COLO829 (cell line): ENCODE measurements around the gene NCOA7.
A peak's percentile ranks its signal among the peaks of the same experiment; 100 is the strongest.

Experiments used
- DNase-seq: peaks from one replicate; pipeline ENCODE4 v3.0.0; 2012; ENCODE audit warnings: low spot score

The NCOA7 gene

GRCh38 chr6:125790358-125791150 lies at the start of gene NCOA7:
Gene NCOA7, plus strand, starts transcription at chr6:125790960. Its CDS starts 24,395 bp downstream, at chr6:125815355.
- DNase-seq: no peak

GRCh38 chr6:125741336-125741735 lies 49.4 kb upstream of the NCOA7 start:
- DNase-seq: no peak

- DNase-seq: no peak
Observed at GRCh38 chr6:125742024-125742423, 48.7 kb upstream of the NCOA7 start.

GRCh38 chr6:125742464-125743120 lies 48.2 kb upstream of the NCOA7 start:
- DNase-seq: no peak

GRCh38 chr6:125743604-125744003 lies 47.2 kb upstream of the NCOA7 start:
- DNase-seq: no peak

GRCh38 chr6:125745281-125746018 lies 45.3 kb upstream of the NCOA7 start:
- no peak for DNase-seq

GRCh38 chr6:125746019-125746414 lies 44.7 kb upstream of the NCOA7 start:
- no peak for DNase-seq

GRCh38 chr6:125746731-125747588 lies 43.8 kb upstream of the NCOA7 start:
- no peak for DNase-seq

- no peak for DNase-seq
Observed at GRCh38 chr6:125747589-125748405, 43.0 kb upstream of the NCOA7 start.

GRCh38 chr6:125748406-125749172 lies 42.2 kb upstream of the NCOA7 start:
- no peak for DNase-seq

GRCh38 chr6:125749173-125749864 lies 41.4 kb upstream of the NCOA7 start, which contains the start of gene HEY2:
Gene HEY2, plus strand, starts transcription at chr6:125749632. Its CDS starts 145 bp downstream, at chr6:125749777.
- peak; percentile 78 for DNase-seq

GRCh38 chr6:125749865-125750691 lies 40.7 kb upstream of the NCOA7 start:
- no peak for DNase-seq

GRCh38 chr6:125750692-125751333 lies 39.9 kb upstream of the NCOA7 start:
- DNase-seq: no peak

- no peak for DNase-seq
Observed at GRCh38 chr6:125751334-125751916, 39.3 kb upstream of the NCOA7 start.

GRCh38 chr6:125752773-125753172 lies 38.0 kb upstream of the NCOA7 start:
- DNase-seq: no peak

GRCh38 chr6:125753218-125753936 lies 37.4 kb upstream of the NCOA7 start:
- no peak for DNase-seq

GRCh38 chr6:125753937-125754259 lies 36.9 kb upstream of the NCOA7 start:
- DNase-seq: no peak
